Measurements from ENCODE around the gene EVA1C. TPM values are rescaled to one million over a fixed set of nuclear protein-coding genes. Genes with fewer than 3 reads are reported as not detected.
A peak's percentile ranks its signal among the peaks of the same experiment; 100 is the strongest.

The EVA1C gene
- total and polyA plus RNA-seq, 9 of the 15 experiments (the other 6 are each of a cell fraction or from before 2014, with no cell fraction given), result 0.22 TPM; not detected in 8

- WGBS (ENCODE audit: insufficient coverage, low coverage, missing lambda C conversion rate), result 28% methylated on average over 16 of the region's 16 CpGs
- H3K4me2 ChIP-seq (ENCODE audit: insufficient read depth, low read length), result no peak overlapping the region
- no peaks in the 10 kb centered on the region for H3K4me1 ChIP-seq (replicated peaks in 1 of 2; ENCODE audit: control insufficient read depth in 2 of 2, insufficient read depth in 2 of 2, low read length in 2 of 2)
- H3K9me3 ChIP-seq (replicated peaks; ENCODE audit: control insufficient read depth, insufficient read depth, low read depth, low read length), result no peaks in the 10 kb centered on the region
- H3K4me3 ChIP-seq, result no peak overlapping the region
- no peaks in the 10 kb centered on the region for H3K36me3 ChIP-seq (ENCODE audit: control insufficient read depth, insufficient read depth, low read length)
- no peaks in the 10 kb centered on the region for H3K79me2 ChIP-seq (ENCODE audit: control insufficient read depth, insufficient read depth, low read length)
- peaks cover 30 to 40% of the 10 kb centered on the region in 2 experiments for H3K27me3 ChIP-seq (ENCODE audit: control insufficient read depth in 2 of 2, insufficient read depth in 2 of 2, low read length in 2 of 2)
- H3K9ac ChIP-seq (ENCODE audit: insufficient read depth in 1 of 2, low read depth in 2 of 2, low read length in 2 of 2), result no peak overlapping the region
- BruUV-seq (replicated peaks), result no TSS peak
- POLR2A ChIA-PET, result interaction anchor here (0.6 kb wide), 2 partner anchors 95 to 140 kb away, joined by 3 read pairs; no protein-coding TSS in a partner anchor
- FAIRE-seq (no peak), DNase-seq (ENCODE audit: extremely low read depth in 1 of 4, low spot score in 3 of 4) (peak in 1 of 4 experiments; percentile 7), ATAC-seq (peak; percentile 45)
- no peak overlapping the region for H2AFZ ChIP-seq (ENCODE audit: low read depth, low read length)
- CTCF ChIA-PET (ENCODE audit: low intra/inter-chr PET ratio), result no interaction called here
- intact Hi-C loops (cut with micrococcal nuclease) (no loop called here), in situ Hi-C loops (cut with MboI) (no loop called here)
- TF ChIP-seq SNRNP70 (optimal IDR thresholded peaks at IDR 0.05; ENCODE audit: low read depth, low read length), result no peak
- no peak for TF ChIP-seq ZBTB9 (CRISPR knock-in tag; IDR thresholded peaks at IDR 0.05)
- TF ChIP-seq HSF4 (CRISPR knock-in tag; IDR thresholded peaks at IDR 0.05; ENCODE audit: borderline replicate concordance), result no peak
- TF ChIP-seq BCLAF1 (IDR thresholded peaks at IDR 0.05; ENCODE audit: borderline replicate concordance in 1 of 2, control insufficient read depth in 1 of 2, low read depth in 2 of 2, low read length in 1 of 2), result no peak
- no peak for TF ChIP-seq TGIF2 (CRISPR knock-in tag; IDR thresholded peaks at IDR 0.05)
- TF ChIP-seq ZFX (CRISPR knock-in tag; IDR thresholded peaks at IDR 0.05), result no peak
- TF ChIP-seq L3MBTL2 (IDR thresholded peaks at IDR 0.05), result no peak
- no peak for TF ChIP-seq ZC3H11A (IDR thresholded peaks at IDR 0.05; ENCODE audit: low read depth, low read length)
- no peak for TF ChIP-seq CBX1 (IDR thresholded peaks at IDR 0.05; ENCODE audit: low read depth)
- no peak for TF ChIP-seq SMARCE1 (IDR thresholded peaks at IDR 0.05)
- no peak for TF ChIP-seq ZNF444 (CRISPR knock-in tag; IDR thresholded peaks at IDR 0.05)
- no peak for TF ChIP-seq ELF4 (CRISPR knock-in tag; IDR thresholded peaks at IDR 0.05)
- no peak for TF ChIP-seq PTBP1 (IDR thresholded peaks at IDR 0.05; ENCODE audit: low read depth, low read length)
- TF ChIP-seq ZFP36 (IDR thresholded peaks at IDR 0.05; ENCODE audit: low read depth, low read length, partially characterized antibody), result no peak
- TF ChIP-seq XRCC5 (IDR thresholded peaks at IDR 0.05; ENCODE audit: low read depth, low read length), result no peak
- no peak for TF ChIP-seq TRIM28 (IDR thresholded peaks at IDR 0.05)
- no peak for TF ChIP-seq RBM25 (IDR thresholded peaks at IDR 0.05; ENCODE audit: low read depth, low read length, severe bottlenecking)
- no peak for TF ChIP-seq KLF6 (CRISPR knock-in tag; IDR thresholded peaks at IDR 0.05; ENCODE audit: borderline replicate concordance)
- no peaks in the 10 kb centered on the region for H4K20me1 ChIP-seq (replicated peaks; ENCODE audit: control insufficient read depth, insufficient read depth, low read length)
- H3K27ac ChIP-seq (ENCODE audit: extremely low read depth, low read depth, low read length), result no peak overlapping the region
- H3K9me1 ChIP-seq (ENCODE audit: control insufficient read depth, insufficient read depth, low read length), result no peaks in the 10 kb centered on the region
These were observed 72.3 kb downstream of the EVA1C start for GRCh38 chr21:32484706-32485380.
